Esophagus (tissue), 2 donors: ENCODE data around the gene NDEL1. TPM values are rescaled to one million over a fixed set of nuclear protein-coding genes. Genes with fewer than 3 reads are reported as not detected.

ENCODE experiments used
- H3K27ac ChIP-seq, 2 donors: one replicate each; pipeline ENCODE4 v1.5.1; 2013; ENCODE audit warnings: low read depth in 2 of 2, mild to moderate bottlenecking in 2 of 2, inconsistent platforms in 1 of 2, low read length in 1 of 2, moderate library complexity in 1 of 2
- H3K27me3 ChIP-seq, 2 donors: one replicate each; pipeline ENCODE4 v1.6.1; 2013; ENCODE audit warnings: low read length in 2 of 2, control low read depth in 1 of 2, mild to moderate bottlenecking in 1 of 2; ENCODE audit not compliant: insufficient read depth in 2 of 2, control insufficient read depth in 1 of 2
- H3K36me3 ChIP-seq, 2 donors: one replicate each; pipeline ENCODE4 v1.6.1; 2013; ENCODE audit warnings: low read length in 1 of 2; ENCODE audit not compliant: control insufficient read depth in 2 of 2, insufficient read depth in 2 of 2
- H3K4me1 ChIP-seq, 2 donors: one replicate each; pipeline ENCODE4 v1.6.1; 2013; ENCODE audit warnings: low read length in 1 of 2; ENCODE audit not compliant: control insufficient read depth in 2 of 2, insufficient read depth in 2 of 2
- H3K4me3 ChIP-seq, 2 donors: one replicate each; pipeline ENCODE4 v1.5.1; 2013; ENCODE audit warnings: low read length in 2 of 2, mild to moderate bottlenecking in 2 of 2, low read depth in 1 of 2, moderate library complexity in 1 of 2
- H3K9me3 ChIP-seq, 2 donors: one replicate each; pipeline ENCODE4 v1.6.1; 2013; ENCODE audit warnings: mild to moderate bottlenecking in 2 of 2, low read depth in 1 of 2, low read length in 1 of 2, moderate library complexity in 1 of 2; ENCODE audit not compliant: control insufficient read depth in 2 of 2, insufficient read depth in 1 of 2
- WGBS, 2 donors: extraction: QIAGEN DNeasy Blood & Tissue Kit; methylation state at CpG; one replicate each; pipeline ENCODE4 v1.1.7; 2013; 5-methylcytosine and 5-hydroxymethylcytosine counted together
- polyA plus RNA-seq, 2 donors: library from polyadenylated mRNA; stranded (reverse); fragments of 200-250 nt; gene quantifications; one replicate each; pipeline ENCODE4 v1.2.3, GENCODE V29; 2013
- donor health status: healthy with polysubstance abuse.
- donor health status: Bipolar disorder and iron deficiency.

NDEL1 gene
- polyA plus RNA-seq, 2 donors = 34.7 to 46.5 TPM

DNA sequence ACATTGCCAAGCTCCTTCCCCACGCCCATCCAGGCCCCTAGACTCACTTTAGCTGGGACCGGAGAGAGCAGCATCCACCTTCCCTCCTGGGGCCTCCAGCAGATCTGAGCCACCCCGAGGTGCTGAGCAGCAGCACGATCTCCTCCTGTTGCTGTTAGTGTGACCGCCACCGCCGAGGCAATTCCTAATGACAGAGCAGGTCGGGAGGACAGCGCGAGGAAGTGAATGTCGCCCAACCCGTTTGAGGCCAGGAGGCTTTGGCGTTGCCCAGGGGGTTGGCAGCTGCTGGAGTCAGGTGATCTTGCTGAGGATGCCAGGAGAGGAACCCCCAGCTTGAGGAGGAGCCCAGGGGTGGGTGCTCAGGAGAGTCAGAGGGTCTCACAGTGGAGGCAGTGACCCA lies 38.0 kb upstream of the NDEL1 start, which contains the start of gene RNF222:
TSS of gene RNF222 (minus strand) at position 192 of the 400 bp plus-strand sequence. CDS start 4,366 bp downstream, outside the sequence.
- Histone ChIP-seq H3K4me3 (peak within 1 kb of the TSS; percentile 50 to 60), H3K27ac (peak within 1 kb of the TSS; percentile 22 to 85), H3K36me3 (no peaks in the 10 kb centered on the region), H3K4me1 (peaks cover 0 to 5% of the 10 kb centered on the region in 2 donors), H3K9me3 (no peaks in the 10 kb centered on the region), H3K27me3 (no peaks in the 10 kb centered on the region)
- whole genome bisulfite sequencing, 2 donors = 37 to 43% methylated on average over 13 of the region's 13 CpGs

DNA sequence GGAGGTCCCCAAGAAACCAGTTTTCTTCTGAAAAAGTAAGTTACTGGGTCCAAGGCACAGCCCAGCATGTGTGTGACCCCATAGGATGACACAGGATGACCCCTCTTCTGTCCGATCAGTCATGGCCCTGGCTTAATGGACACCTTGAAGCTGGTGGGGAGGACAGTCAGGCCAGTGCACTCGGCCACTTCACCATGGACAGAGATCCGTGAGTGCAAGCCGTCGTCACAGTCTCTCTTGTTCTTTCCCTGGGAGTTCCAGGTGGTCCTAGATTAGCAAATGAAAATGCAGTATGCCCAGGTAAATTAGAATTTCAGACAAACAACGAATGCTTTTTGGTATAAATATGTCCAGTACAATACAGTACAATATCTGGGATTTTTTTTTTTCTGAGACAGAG lies 36.7 kb upstream of the NDEL1 start:
- Histone ChIP-seq H3K27me3 (no peaks in the 10 kb centered on the region), H3K4me1 (no peaks in the 10 kb centered on the region), H3K4me3 (no peak overlapping the region), H3K27ac (no peak overlapping the region), H3K9me3 (no peaks in the 10 kb centered on the region), H3K36me3 (no peaks in the 10 kb centered on the region)
- 63 to 64% methylated on average over 6 of the region's 6 CpGs for WGBS, 2 donors

DNA sequence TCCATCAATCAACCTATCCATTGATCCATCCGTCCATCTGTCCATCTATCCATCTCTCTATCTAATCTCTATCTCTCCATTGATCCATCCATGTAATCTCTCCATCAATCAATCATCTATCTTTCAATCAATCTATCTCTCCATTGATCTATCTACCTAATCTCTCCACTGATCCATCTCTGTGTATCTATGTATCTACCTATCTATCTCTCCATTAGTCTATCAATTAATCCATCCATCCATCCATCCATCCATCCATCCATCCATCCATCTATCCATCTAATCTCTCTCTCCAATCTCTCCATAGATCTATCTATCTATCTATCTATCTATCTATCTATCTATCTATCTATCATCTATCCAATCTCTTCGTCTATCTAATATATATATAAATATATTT lies 34.6 kb upstream of the NDEL1 start:
- no peaks in the 10 kb centered on the region for H3K9me3 ChIP-seq
- no peak overlapping the region for H3K27ac ChIP-seq
- 85 to 87% methylated on average over 2 of the region's 2 CpGs for WGBS, 2 donors
- no peaks in the 10 kb centered on the region for H3K36me3 ChIP-seq
- no peaks in the 10 kb centered on the region for H3K4me1 ChIP-seq
- no peaks in the 10 kb centered on the region for H3K27me3 ChIP-seq
- H3K4me3 ChIP-seq = no peak overlapping the region

DNA sequence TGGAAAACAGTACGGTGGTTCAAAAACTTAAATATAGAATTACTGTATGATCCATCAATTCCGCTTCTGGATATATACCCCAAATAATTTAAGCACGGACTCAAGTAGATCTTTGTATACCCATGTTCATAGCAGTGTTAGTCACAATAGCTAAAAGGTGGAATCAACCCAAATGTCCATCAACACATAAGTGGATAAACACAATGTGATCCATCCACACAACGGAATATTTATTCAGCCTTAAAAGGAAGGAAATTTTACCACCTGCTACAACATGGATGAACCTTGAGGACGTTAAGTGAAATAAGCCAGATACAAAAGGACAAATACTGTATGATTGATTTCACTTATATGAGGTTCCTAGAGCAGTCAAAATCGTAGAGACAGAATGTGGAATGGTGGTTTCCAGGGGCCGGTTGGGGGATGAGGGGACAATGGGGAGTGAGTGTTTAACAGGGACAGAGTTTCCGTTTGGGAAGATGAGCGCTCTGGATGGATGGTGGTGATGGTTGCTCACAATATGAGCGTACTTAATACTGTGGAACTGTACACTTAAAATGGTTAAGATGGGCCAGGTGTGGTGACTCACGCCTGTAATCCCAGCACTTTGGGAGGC lies 32.7 kb upstream of the NDEL1 start:
- Histone ChIP-seq H3K4me1 (no peaks in the 10 kb centered on the region), H3K27me3 (no peaks in the 10 kb centered on the region), H3K9me3 (no peaks in the 10 kb centered on the region), H3K4me3 (no peak overlapping the region), H3K27ac (no peak overlapping the region), H3K36me3 (no peaks in the 10 kb centered on the region)
- WGBS, 2 donors = 74 to 76% methylated on average over 11 of the region's 11 CpGs

DNA sequence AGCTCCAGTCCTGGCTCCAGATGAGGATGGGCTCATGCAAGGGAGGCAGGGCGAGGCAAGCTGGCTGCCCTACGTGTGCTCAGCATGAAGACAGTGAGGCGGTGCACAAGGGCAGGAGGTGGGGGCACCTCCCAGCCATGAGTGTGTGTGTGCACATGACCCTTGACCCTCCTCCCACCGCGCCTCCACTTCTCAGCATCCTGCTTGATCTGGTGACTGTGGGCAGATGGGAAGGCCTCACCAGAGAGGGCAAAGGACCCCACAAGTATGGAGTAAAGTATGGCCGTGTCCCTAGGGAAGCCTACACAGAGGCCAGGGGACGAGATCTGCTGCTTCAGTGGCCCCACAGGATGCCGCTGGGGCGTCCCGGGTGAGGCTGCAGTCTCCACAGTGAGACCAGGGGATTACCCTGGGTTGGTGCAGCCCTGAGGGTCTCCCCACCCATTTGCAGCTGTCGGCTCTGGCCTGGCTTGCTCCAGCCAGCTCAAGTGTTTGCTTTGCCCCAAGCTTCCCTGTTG lies 30.1 kb upstream of the NDEL1 start:
- no peaks in the 10 kb centered on the region for H3K27me3 ChIP-seq
- peak overlapping the region in 1 of 2 donors; percentile 35 for H3K27ac ChIP-seq
- WGBS, 2 donors = 84 to 87% methylated on average over 9 to 11 of the region's 11 CpGs
- no peaks in the 10 kb centered on the region for H3K4me1 ChIP-seq
- H3K36me3 ChIP-seq = no peaks in the 10 kb centered on the region
- no peak overlapping the region for H3K4me3 ChIP-seq
- H3K9me3 ChIP-seq = no peaks in the 10 kb centered on the region

DNA sequence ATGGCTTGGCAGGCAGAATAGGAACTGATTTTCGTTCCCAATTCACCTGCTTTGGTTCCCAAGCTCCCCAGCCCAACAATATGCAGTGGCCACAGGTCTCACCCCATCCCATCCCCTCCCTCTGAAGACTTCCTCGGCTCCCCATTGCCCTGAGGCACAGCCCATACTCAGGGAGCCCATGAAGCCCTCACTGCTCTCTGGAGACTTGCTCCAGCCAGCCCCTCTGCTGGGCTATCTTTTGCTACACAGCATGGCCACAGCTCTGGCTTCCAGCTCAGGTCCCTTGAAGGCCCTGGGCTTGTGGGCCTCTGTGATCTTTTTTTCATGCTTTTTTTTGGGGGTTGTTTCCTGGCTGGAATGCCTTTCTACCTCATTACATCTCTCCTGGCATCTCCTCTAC lies 29.5 kb upstream of the NDEL1 start:
- WGBS, 2 donors = 45 to 65% methylated on average over 2 of the region's 2 CpGs
- Histone ChIP-seq H3K27ac (peak overlapping the region in 1 of 2 donors; percentile 35), H3K36me3 (no peaks in the 10 kb centered on the region)

DNA sequence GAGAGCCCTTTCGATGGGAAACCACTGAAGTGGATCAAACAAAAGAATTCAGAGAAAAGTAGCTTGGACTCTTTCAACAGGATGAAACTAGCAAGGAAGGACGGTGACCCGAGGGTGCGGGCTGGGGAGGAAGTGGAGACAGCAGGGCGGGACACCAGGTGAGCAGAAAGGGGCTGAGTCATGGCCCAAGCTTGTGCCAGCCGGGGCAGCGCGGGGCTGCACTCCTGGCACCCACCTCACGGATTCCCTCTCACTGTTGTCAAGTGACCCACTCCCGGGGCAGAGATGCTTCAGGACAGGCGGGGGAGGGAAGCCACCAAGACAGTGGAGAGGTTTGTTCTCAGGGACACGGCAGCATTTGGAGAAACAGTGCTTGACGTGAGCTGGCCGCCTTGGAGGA lies 27.3 kb upstream of the NDEL1 start:
- Histone ChIP-seq H3K27ac (peak overlapping the region; percentile 77 to 92), H3K9me3 (no peaks in the 10 kb centered on the region), H3K27me3 (no peaks in the 10 kb centered on the region), H3K4me1 (no peaks in the 10 kb centered on the region), H3K36me3 (no peaks in the 10 kb centered on the region), H3K4me3 (peak overlapping the region; percentile 11 to 27)
- WGBS, 2 donors = 40 to 43% methylated on average over 14 of the region's 14 CpGs

More for the DNA sequence above, 29.5 kb upstream of the NDEL1 start:
- Histone ChIP-seq H3K9me3 (no peaks in the 10 kb centered on the region), H3K27me3 (no peaks in the 10 kb centered on the region), H3K4me1 (no peaks in the 10 kb centered on the region), H3K4me3 (no peak overlapping the region)

DNA sequence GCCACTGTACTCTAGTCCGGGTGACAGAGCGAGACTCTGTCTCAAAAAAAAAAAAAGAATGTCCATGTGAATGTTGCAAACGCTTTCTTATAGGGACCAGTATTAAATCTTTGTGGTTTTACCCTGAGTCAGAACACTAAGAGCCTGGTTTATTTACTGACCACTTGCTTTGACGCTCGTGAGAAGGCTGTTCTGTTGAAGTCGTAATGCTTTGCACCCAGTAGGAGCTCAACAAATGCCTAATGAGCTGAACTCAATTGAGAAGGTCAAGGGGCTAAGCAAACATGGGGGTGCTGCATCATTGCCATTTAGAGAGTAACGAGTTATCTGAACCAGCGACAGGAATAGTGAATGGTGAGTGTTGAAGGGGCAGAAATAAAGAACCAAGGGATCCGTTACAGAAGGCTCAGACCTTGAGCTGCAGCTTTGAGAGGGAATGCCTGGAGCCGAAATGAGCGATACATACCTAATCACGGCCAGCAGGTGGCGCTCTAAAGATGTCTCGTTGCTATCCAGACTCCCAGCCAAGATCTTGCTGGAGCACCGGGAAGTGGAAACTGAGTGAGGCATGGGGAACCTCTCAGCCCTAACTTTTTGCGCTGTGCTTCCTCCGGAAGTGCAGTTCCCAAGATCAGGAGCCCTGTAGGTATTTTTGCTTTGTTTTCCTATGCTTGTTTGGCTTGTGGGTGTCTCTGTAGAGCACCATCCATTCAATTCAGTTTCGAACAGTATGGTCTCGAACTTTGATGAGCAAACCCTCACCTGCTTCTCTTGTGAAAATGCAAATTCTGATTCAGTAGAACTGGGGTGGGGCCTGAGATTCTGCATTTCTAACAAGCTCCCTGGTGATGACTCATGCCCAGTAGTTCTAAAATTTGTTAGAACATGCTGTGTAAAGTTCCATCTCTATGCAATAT lies 25.5 kb upstream of the NDEL1 start:
- Histone ChIP-seq H3K4me1 (no peaks in the 10 kb centered on the region), H3K9me3 (no peaks in the 10 kb centered on the region), H3K27me3 (no peaks in the 10 kb centered on the region), H3K27ac (peak overlapping the region; percentile 38 to 67), H3K4me3 (no peak overlapping the region), H3K36me3 (no peaks in the 10 kb centered on the region)
- 22 to 24% methylated on average over 19 of the region's 19 CpGs for WGBS, 2 donors

DNA sequence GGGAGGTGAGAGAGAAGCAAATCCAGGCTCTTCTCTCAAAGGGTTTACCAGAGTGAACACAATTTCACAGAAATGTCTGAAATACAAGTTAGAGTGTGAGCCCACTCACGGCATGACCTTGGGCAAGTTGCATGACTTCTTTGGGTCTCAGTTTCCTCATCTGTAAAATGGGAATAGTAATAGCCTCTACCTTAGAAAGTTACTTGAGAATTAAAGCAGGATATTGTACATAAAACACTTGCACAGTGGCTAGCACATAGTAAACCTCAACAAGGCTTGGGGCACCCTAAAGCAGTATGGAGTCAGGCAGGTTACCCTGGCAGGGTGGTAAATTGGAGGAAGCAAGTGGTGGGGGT lies 24.8 kb upstream of the NDEL1 start:
- Histone ChIP-seq H3K27ac (peak overlapping the region; percentile 38 to 67), H3K4me1 (no peaks in the 10 kb centered on the region), H3K36me3 (no peaks in the 10 kb centered on the region), H3K27me3 (no peaks in the 10 kb centered on the region), H3K9me3 (no peaks in the 10 kb centered on the region), H3K4me3 (no peak overlapping the region)
- WGBS, 2 donors = 75 to 76% methylated on average over 1 of the region's 1 CpG
